ENCODE results near the gene ITPR3.
"Not testable (repeated sequence)": the region's sequence is repeated elsewhere in the genome, so short reads cannot be mapped to it uniquely, and the experiment has no call there.

ITPR3 gene

DNA sequence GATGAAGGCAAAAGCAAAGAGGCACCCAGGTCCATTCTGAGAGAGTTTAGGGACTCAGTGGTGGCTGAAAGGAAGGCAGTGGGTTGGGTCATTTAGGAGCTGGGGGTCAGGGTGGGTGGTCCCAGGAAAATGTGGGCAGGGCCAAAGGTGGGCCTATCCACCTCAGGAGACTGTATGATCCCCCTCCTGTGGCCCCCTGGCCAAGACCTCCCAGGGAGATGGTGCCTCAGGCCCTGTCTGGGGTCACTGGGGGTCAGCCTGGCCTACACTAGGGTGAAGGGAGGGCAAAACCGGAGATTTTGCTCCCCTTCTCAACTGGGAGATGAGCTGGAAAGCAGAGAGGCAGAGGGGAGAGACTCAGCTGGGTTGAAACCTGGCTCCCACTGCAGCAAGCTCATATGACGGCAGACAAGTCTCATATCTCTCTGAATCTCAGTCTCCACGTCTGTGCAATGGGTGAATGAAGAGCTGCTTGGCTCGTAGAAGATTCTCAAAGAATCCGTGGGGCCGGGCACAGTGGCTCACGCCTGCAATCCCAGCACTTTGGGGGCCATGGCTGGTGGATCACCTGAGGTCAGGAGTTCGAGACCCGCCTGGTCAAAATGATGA lies 29.6 kb upstream of the ITPR3 start:
- DNase-seq (ENCODE audit: low read depth): no peak

DNA sequence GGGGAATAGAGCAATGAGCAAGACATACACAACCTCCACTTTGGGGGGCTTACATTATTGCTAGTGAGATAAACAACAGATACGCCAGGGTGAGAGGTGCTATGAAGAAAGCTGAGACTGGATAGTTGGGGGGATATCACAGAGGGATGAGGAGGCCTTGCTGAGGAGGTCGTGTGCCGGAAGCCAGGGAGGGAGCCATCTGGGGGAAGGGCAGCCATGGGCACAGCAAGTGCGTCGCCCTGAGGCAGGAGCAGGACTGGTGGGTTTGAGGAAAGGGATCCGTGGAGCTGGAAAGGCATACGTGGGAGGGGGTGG lies 28.9 kb upstream of the ITPR3 start:
- DNase-seq (ENCODE audit: low read depth): no peak

- DNase-seq (ENCODE audit: low read depth): no peak
Measured at GRCh38 chr6:33592595-33593413, 28.3 kb upstream of the ITPR3 start.

GRCh38 chr6:33593414-33593727 lies 27.8 kb upstream of the ITPR3 start:
- DNase-seq (ENCODE audit: low read depth): no peak

DNA sequence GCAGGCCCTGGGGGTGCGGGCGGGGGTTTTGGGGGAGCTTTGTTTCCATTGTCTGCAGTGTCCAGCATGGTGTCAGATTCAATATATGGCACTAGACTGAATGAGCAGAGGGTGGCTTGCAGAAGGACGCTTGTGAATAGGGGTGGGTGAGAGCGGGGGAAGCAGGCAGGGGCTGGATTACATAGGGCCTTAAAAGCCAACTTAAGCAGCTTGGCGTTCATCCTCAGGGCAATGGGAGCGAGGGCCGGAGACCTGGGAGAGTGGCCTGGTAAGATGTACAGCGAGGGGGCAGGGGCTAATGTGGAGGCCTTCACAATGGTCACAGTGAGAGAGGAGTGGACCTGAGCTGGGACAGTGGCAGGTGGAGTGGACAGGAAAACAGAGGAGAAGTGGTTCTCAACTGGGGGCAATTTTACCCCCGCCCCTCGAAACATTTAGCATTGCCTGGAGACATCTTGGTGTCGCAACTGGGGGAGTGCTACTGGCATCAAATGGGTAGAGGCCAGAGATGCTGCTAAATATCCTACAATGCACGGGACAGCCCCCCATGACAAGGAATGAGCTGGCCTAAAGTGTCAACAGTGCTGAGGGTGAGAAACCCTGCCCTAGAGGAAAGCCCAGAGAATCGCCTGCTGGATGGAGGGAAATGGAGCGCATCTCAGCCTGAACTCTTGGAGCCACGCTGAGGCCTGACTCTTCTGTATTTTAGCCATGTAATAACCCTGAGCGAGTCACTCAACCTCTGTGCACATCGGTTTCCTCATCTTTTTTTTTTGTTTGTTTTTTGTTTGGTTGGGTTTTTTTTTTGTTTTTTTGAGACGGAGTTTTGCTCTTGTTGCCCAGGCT lies 25.9 kb upstream of the ITPR3 start:
- DNase-seq (ENCODE audit: low read depth): no peak

GRCh38 chr6:33596894-33597293 lies 24.2 kb upstream of the ITPR3 start:
- DNase-seq (ENCODE audit: low read depth): not testable (repeated sequence)

DNA sequence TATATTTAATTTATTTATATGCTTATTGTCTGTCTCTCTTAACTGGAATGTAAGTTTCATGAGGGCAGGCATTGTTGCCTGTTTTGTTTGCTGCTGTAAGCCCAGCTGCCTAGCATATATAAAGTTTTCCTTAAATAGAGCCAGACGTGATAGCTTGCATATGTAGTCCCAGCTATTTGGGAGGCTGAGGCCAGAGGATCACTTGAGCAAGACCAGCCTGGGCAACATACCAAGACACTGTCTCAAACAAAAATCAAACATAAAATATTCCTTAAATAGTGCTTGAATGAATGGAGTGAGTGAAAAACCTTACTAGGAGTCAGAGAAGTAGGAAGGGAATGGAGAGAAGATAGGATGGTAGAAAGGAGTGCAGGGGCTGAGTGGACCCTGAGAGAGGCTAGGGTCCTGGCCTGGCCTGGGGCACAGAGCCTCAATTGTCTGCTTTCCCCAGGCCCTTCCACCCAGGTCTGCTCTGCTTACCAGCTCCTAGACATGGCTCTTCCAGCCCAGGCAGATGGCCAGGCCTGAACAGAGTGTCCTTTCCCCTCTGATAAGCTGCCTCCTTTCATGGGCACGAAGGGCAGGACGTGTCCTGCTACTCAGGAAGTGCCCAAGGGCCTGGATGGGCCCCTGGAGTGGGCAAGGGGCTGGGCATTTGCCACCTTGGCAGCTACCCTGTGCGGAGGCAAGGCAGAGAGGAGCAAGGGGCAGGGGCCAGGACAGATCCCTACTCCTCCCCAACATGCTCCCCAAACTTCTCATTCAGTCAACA lies 23.4 kb upstream of the ITPR3 start:
- DNase-seq (ENCODE audit: low read depth): no peak

GRCh38 chr6:33599413-33599938 lies 21.6 kb upstream of the ITPR3 start:
- no peak for DNase-seq (ENCODE audit: low read depth)

DNA sequence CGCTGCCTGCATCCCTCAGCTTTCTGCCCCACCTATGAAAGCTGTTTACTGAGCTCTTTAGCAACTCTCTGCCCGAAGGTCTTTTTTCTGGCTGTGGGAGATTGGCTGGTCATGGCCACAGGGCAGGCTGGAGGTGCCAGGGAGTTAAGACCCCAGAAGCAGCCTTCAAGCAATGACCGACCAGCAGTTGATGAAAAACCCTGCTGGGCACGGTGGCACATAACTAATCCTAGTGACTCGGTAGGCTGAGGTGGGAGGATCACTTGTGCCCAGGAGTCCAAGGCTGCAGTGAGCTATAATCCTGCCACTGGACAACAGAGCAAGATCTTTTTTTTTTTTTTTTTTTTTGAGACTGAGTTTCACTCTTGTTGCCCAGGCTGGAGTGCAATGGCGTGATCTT lies 20.4 kb upstream of the ITPR3 start:
- no peak for DNase-seq (ENCODE audit: low read depth)

- DNase-seq (ENCODE audit: low read depth): no peak
Measured at GRCh38 chr6:33602180-33602579, 18.9 kb upstream of the ITPR3 start.

- no peak for DNase-seq (ENCODE audit: low read depth)
Measured at GRCh38 chr6:33604941-33605854, 15.9 kb upstream of the ITPR3 start.

DNA sequence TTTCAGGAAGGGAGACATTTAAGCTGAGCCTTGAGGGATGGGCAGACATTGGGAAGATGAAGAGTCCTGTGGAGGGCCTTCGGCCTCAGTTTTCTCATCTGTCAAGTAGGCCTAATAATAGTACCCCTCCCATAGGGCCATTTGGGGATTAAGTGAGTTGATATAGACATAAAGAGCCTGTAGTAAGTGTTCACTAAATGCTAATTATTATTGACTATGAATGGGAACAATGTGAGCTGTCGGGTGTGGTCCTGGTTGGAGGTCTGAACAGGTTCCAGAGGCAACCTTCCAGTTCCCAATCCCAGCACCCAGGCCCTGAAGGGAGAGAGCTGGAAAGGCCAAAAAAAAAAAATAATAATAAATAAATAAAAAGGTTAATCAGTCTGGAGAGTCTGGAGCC lies 14.5 kb upstream of the ITPR3 start:
- DNase-seq (ENCODE audit: low read depth): no peak

- DNase-seq (ENCODE audit: low read depth): no peak
Measured at GRCh38 chr6:33607126-33607783, 13.9 kb upstream of the ITPR3 start.

- DNase-seq (ENCODE audit: low read depth): no peak
Measured at GRCh38 chr6:33607784-33608161, 13.3 kb upstream of the ITPR3 start.

GRCh38 chr6:33609019-33609418 lies 12.1 kb upstream of the ITPR3 start:
- no peak for DNase-seq (ENCODE audit: low read depth)

DNA sequence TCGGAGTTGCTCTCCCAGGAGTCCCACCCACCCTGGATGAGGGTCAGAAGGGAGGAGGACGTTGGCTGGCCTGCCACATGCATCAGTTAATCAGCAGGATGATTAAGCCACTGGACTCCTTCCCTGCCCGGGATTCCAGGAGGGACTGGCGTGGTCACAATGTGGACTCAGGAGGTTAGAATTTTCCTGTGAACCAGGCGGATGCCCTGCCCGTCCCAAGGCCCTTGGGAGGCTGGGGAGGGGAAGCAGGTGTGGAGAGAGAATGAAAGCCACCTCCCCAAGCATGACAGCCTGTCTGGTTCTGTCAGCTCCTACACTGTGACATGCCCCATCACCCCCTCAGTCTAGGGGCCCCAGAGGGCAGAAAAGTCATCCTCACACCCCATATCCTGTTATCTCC lies 11.6 kb upstream of the ITPR3 start:
- no peak for DNase-seq (ENCODE audit: low read depth)

- DNase-seq (ENCODE audit: low read depth): no peak
Measured at GRCh38 chr6:33610067-33610466, 11.1 kb upstream of the ITPR3 start.

- DNase-seq (ENCODE audit: low read depth): no peak
Measured at GRCh38 chr6:33610779-33611732, 10.1 kb upstream of the ITPR3 start.

DNA sequence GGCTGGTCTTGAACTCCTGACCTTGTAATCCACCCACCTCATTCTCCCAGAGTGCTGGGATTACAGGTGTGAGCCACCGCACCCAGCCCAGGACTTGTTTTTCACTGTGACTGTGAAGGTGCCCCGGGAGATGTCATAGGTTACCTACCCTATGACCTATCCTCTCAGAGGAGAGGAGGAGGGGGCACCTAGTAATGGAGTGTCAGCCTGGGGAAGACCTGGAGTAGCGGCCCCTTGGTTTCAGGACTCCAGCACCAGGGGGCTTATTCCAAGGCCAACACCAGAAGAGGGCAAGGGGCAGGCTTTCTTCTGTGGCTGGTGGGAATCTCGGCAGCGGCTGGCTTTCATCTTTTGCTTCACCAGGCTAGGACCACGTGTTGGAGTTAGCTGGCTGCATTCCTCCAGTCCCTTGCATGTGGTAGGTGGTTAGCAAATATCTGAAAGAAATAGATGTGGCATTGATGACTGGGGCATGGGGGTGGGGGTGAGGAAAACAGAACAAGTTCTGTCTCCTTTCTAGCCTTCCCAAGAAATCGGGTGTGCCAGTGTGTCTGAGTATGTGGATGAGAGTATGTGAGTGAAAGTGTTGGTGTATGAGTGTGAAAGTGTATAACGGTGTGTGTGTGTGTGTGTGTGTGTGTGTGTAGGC lies 7.9 kb upstream of the ITPR3 start:
- no peak for DNase-seq (ENCODE audit: low read depth)

Measured in stimulated activated CD4-positive, alpha-beta T cell treated with anti-CD3 and anti-CD28 coated beads, Interleukin-2, amount 100 ng/mL, for 4 hours (primary cell).